ENCODE results near the gene SVEP1.

Gene SVEP1

DNA sequence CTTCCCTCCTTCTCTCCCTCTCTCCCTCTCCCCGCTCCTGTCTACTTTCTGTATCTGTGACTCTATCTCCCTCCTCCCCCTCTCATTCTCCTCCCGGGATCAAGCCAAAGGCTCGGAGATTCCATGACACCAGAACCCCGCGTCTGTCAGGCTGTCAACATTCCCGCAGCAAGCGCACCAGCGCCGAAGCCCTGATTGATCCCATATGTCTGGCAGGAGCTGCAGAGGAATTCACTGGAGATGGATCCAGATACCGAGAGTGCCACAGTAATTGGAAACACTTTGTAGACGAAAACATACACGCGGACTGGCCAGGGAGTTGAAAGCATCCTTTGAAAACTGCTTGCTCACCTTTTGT, 300 bp upstream of the SVEP1 start:
- Histone ChIP-seq H3K27me3 (ENCODE audit: insufficient read depth, low read length) (no peaks in the 10 kb centered on the region), H3K79me2 (ENCODE audit: control insufficient read depth, insufficient read depth, low read length, unreplicated experiment) (peaks cover 35% of the 10 kb centered on the region), H3K27ac (ENCODE audit: low read depth, low read length) (peak overlapping the region; percentile 80), H2AFZ (ENCODE audit: low read length, unreplicated experiment) (peak overlapping the region; percentile 10), H3K36me3 (ENCODE audit: insufficient read depth, low read length) (no peaks in the 10 kb centered on the region), H3K4me1 (ENCODE audit: control insufficient read depth, insufficient read depth, low read length, unreplicated experiment) (peaks cover 46% of the 10 kb centered on the region), H3K4me3 (ENCODE audit: low read depth, low read length) (peak overlapping the region; percentile 96)

DNA sequence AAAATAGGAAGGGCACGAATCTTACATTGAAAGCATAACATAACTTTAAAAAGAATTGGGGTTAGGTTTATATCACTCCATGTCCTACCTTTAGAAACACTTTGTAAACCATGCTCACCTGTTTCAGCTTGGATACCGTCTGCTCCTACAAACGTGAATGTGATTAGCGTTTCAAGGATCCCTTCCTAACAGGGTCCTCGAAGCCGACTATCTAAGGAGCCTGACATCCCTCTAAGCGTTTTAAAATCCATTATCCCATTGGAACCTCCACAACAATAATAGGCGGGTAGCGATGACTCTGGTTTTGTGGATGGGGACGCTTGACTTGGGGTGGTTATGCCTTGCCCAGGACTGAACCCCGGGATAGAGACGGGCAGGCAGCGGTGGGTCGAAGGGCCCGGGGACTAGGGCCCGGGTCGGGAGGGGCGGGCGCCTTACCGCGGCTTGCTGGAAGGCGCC, 937 bp downstream of the SVEP1 start:
- H3K27ac ChIP-seq (ENCODE audit: low read depth, low read length), result peak overlapping the region; percentile 80
- no peaks in the 10 kb centered on the region; the same call in 1 of the 2 replicates for H3K36me3 ChIP-seq (ENCODE audit: insufficient read depth, low read length)
- H2AFZ ChIP-seq (ENCODE audit: low read length, unreplicated experiment), result peak overlapping the region; percentile 85
- peak overlapping the region; percentile 96 for H3K4me3 ChIP-seq (ENCODE audit: low read depth, low read length)
- H3K4me1 ChIP-seq (ENCODE audit: control insufficient read depth, insufficient read depth, low read length, unreplicated experiment), result peaks cover 47% of the 10 kb centered on the region
- no peaks in the 10 kb centered on the region for H3K27me3 ChIP-seq (ENCODE audit: insufficient read depth, low read length)
- H3K79me2 ChIP-seq (ENCODE audit: control insufficient read depth, insufficient read depth, low read length, unreplicated experiment), result peaks cover 35% of the 10 kb centered on the region

DNA sequence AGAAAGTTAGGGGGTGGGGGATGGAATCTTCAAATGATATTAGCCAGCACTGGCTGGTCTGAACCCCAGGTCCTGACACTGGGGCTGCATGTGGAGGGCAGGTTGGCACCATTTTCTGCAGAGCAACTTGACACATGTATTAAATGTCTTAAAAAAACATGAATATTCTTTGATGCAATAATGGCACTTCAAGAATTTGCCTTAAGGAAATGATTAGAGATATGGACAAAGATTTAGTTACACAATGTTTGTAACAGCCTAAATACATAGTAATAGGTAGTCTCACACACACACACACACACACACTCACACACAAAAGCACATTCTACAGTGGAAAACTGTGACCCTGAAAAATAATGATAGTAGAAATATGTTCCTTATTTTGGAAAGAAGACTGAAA, 3.6 kb downstream of the SVEP1 start:
- Histone ChIP-seq H3K27ac (ENCODE audit: low read depth, low read length) (peak overlapping the region; percentile 48), H3K36me3 (ENCODE audit: insufficient read depth, low read length) (no peaks in the 10 kb centered on the region; the same call in 1 of the 2 replicates), H3K27me3 (ENCODE audit: insufficient read depth, low read length) (no peaks in the 10 kb centered on the region), H3K4me1 (ENCODE audit: control insufficient read depth, insufficient read depth, low read length, unreplicated experiment) (peaks cover 25% of the 10 kb centered on the region), H3K79me2 (ENCODE audit: control insufficient read depth, insufficient read depth, low read length, unreplicated experiment) (peaks cover 43% of the 10 kb centered on the region), H3K4me3 (ENCODE audit: low read depth, low read length) (peak overlapping the region; percentile 43), H2AFZ (ENCODE audit: low read length, unreplicated experiment) (no peak overlapping the region)

DNA sequence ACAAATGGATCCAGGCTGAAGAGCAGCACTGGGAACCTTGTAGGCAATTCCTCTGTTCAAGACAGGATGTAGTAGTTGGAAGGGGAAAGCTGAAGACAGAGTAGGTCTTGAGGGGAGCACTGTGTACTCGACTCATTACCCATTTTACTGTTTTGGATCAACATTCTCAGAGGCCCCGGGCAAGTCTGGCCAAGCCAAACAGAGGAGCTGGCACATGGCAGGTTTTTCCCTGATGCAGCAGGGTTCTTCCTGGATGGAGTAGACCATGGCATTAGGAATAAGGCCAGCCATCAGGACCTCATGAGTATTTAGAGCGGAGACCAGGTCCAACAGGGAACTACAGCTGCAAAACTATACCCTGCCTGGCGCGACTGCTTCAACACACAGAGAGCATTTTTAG, 4.4 kb downstream of the SVEP1 start:
- Histone ChIP-seq H3K4me1 (ENCODE audit: control insufficient read depth, insufficient read depth, low read length, unreplicated experiment) (peaks cover 20% of the 10 kb centered on the region), H3K27ac (ENCODE audit: low read depth, low read length) (peak overlapping the region; percentile 48), H2AFZ (ENCODE audit: low read length, unreplicated experiment) (no peak overlapping the region), H3K27me3 (ENCODE audit: insufficient read depth, low read length) (no peaks in the 10 kb centered on the region), H3K36me3 (ENCODE audit: insufficient read depth, low read length) (no peaks in the 10 kb centered on the region; the same call in 1 of the 2 replicates), H3K4me3 (ENCODE audit: low read depth, low read length) (peak overlapping the region; percentile 43), H3K79me2 (ENCODE audit: control insufficient read depth, insufficient read depth, low read length, unreplicated experiment) (peaks cover 43% of the 10 kb centered on the region)

DNA sequence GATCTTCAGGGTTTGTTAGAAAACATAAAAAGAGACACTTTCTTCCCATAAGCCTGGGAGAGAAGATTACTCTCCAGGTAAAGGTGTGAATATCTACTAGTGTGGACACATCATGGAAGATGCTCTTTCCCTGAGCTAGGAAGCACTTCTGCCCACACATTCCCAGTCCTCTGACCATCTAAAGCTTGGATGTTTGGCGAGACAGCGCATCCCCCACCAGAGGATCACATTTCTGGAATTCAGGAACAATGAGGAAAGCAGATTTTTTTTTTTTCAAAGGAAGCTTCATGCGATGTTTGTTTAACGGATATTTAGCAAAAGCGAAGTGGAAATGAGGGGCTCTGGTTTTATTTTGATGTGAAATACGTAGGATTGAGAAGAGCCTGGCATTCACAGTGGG, 6.2 kb downstream of the SVEP1 start:
- H3K27me3 ChIP-seq (ENCODE audit: insufficient read depth, low read length), result no peaks in the 10 kb centered on the region
- H3K36me3 ChIP-seq (ENCODE audit: insufficient read depth, low read length), result no peaks in the 10 kb centered on the region; the same call in 1 of the 2 replicates
- peaks cover 33% of the 10 kb centered on the region for H3K79me2 ChIP-seq (ENCODE audit: control insufficient read depth, insufficient read depth, low read length, unreplicated experiment)
- H3K4me1 ChIP-seq (ENCODE audit: control insufficient read depth, insufficient read depth, low read length, unreplicated experiment), result peaks cover 24% of the 10 kb centered on the region
- no peak overlapping the region for H2AFZ ChIP-seq (ENCODE audit: low read length, unreplicated experiment)
- H3K27ac ChIP-seq (ENCODE audit: low read depth, low read length), result no peak overlapping the region
- H3K4me3 ChIP-seq (ENCODE audit: low read depth, low read length), result no peak overlapping the region

DNA sequence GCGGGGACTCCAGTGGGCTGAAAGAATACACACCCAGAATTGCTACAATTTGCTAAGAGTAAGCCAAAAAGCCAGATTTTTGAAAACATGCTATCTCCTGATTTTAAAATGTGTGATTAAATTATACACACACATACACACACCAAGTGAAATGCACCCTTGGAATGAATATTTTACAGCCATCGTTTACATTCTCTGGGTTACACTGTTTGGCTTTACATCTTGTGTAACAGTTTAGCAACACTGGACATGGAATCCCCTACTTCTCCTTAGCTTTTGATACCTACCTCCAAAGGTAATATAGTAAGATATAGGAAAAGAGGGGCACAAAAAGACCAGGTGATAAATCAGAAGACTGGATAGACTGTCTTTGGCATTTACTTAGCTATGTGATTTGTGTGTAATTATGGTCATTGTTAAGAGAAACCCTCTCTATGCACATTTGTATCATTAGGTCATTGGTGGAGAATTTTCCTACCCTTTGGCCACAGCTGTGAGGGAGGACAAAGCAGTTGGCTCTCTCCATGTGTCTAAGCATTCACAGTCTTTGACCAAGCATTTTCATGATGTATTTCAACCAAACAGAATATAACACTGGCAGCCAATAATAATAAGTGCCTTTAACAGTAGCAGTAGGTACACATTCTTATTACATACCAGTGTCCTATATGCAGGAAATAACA, 7.6 kb downstream of the SVEP1 start:
- H3K27ac ChIP-seq (ENCODE audit: low read depth, low read length), result no peak overlapping the region
- no peak overlapping the region for H2AFZ ChIP-seq (ENCODE audit: low read length, unreplicated experiment)
- H3K4me3 ChIP-seq (ENCODE audit: low read depth, low read length), result no peak overlapping the region
- H3K36me3 ChIP-seq (ENCODE audit: insufficient read depth, low read length), result no peaks in the 10 kb centered on the region; the same call in 1 of the 2 replicates
- peaks cover 20% of the 10 kb centered on the region for H3K79me2 ChIP-seq (ENCODE audit: control insufficient read depth, insufficient read depth, low read length, unreplicated experiment)
- no peaks in the 10 kb centered on the region for H3K27me3 ChIP-seq (ENCODE audit: insufficient read depth, low read length)
- peaks cover 17% of the 10 kb centered on the region for H3K4me1 ChIP-seq (ENCODE audit: control insufficient read depth, insufficient read depth, low read length, unreplicated experiment)

DNA sequence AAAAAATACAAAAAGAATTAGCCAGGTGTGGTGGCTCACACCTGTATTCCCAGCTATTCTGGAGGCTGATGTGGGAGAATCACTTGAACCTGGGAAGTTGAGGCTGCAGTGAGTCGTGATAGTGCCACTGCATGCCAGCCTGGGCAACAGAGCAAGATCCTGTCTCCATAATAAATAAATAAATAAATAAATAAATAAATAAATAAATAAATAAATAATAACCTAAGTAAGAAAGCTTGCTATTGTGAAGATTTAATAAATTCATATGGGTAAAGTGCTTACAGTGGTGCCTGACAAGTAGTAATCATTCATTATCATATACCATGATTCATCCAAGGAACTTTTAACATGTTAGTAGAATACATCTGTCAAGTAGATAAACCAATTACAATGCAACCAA, 13.4 kb downstream of the SVEP1 start:
- H3K79me2 ChIP-seq (ENCODE audit: control insufficient read depth, insufficient read depth, low read length, unreplicated experiment), result no peaks in the 10 kb centered on the region
- H3K4me3 ChIP-seq (ENCODE audit: low read depth, low read length), result no peak overlapping the region
- H2AFZ ChIP-seq (ENCODE audit: low read length, unreplicated experiment), result no peak overlapping the region
- H3K4me1 ChIP-seq (ENCODE audit: control insufficient read depth, insufficient read depth, low read length, unreplicated experiment), result peaks cover 12% of the 10 kb centered on the region
- H3K27me3 ChIP-seq (ENCODE audit: insufficient read depth, low read length), result no peaks in the 10 kb centered on the region
- peaks cover 18% of the 10 kb centered on the region for H3K36me3 ChIP-seq (ENCODE audit: insufficient read depth, low read length)
- H3K27ac ChIP-seq (ENCODE audit: low read depth, low read length), result no peak overlapping the region

DNA sequence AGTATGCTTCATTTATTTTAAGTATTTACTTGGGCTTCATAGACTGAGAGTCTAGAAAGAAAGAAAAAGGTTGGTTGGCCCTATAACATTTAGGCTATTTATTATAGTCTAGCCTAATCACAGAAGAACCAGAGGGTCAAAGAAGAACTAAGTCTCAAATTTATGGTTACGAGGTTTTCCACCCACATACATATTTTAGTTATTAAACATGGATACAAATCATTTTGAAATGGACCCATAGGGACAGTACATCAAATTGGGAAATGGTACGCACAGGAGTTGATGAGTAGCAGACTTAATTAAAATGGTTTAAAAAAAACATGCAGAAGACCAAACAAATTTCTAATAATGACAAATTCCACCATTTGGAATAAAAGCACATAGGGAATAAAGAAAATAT, 17.7 kb downstream of the SVEP1 start:
- Histone ChIP-seq H3K4me1 (ENCODE audit: control insufficient read depth, insufficient read depth, low read length, unreplicated experiment) (peaks cover 20% of the 10 kb centered on the region), H3K27me3 (ENCODE audit: insufficient read depth, low read length) (no peaks in the 10 kb centered on the region), H3K27ac (ENCODE audit: low read depth, low read length) (no peak overlapping the region; the same call in 1 of the 2 replicates), H2AFZ (ENCODE audit: low read length, unreplicated experiment) (no peak overlapping the region), H3K79me2 (ENCODE audit: control insufficient read depth, insufficient read depth, low read length, unreplicated experiment) (peaks cover 4% of the 10 kb centered on the region), H3K36me3 (ENCODE audit: insufficient read depth, low read length) (peaks cover 18% of the 10 kb centered on the region), H3K4me3 (ENCODE audit: low read depth, low read length) (no peak overlapping the region)

DNA sequence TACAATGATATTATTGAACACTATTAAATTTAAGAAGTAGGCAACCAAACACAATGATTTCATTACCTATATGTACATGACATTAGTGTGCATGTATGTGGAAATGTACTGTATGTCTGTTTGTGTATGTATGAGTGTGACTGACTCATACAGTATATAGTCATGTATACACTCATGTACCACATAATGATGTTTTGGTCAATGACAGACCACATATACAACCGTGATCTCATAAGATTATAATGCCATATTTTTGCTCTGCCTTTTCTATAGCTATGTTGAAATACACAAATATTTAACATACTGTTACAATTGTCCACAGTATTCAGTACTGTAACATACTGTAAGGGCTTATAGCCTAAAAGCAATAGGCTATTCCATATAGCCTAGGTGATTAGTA, 19.7 kb downstream of the SVEP1 start:
- peaks cover 4% of the 10 kb centered on the region for H3K79me2 ChIP-seq (ENCODE audit: control insufficient read depth, insufficient read depth, low read length, unreplicated experiment)
- peaks cover 12% of the 10 kb centered on the region for H3K36me3 ChIP-seq (ENCODE audit: insufficient read depth, low read length)

DNA sequence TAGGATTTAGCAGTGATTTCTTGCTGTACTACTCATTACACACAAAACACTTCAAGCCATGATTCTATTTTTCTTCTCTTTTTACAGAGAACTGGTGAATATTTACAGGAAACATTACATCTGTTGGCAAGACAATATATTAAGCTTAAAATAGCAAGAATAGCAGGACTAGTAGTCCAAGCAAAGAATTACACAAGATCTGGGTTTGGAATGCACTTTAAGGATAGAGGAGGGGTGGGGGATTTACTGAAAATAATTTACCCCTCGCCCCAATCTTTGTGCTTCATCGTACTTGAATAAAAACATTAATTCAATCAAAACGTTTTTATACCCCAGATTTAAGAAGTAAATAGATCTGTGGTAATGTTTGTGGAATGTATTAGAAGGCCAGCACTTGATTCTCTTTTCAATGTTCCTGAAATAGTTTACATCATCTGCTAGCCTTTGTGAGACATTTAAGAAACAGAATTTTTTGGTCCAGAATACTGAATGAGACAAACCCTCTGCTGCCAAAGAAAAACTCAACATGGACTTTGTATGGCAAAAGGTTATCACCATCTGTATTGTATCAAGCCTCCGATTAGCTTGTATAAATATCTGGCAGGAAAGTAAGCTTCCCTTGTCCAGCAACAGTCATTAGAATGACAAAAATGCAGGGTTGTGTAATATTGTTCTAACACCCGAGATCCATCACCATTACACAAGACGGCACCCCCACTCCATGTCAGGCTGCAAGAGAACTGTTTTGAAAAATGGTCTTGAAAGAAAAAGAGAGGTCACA, 23.8 kb downstream of the SVEP1 start:
- H2AFZ ChIP-seq (ENCODE audit: low read length, unreplicated experiment), result no peak overlapping the region
- peak overlapping the region; percentile 90 for H3K27ac ChIP-seq (ENCODE audit: low read depth, low read length)
- H3K4me1 ChIP-seq (ENCODE audit: control insufficient read depth, insufficient read depth, low read length, unreplicated experiment), result peaks cover 40% of the 10 kb centered on the region
- peak overlapping the region; percentile 53 for H3K4me3 ChIP-seq (ENCODE audit: low read depth, low read length)
- no peaks in the 10 kb centered on the region for H3K27me3 ChIP-seq (ENCODE audit: insufficient read depth, low read length)
- H3K36me3 ChIP-seq (ENCODE audit: insufficient read depth, low read length), result peaks cover 3% of the 10 kb centered on the region
- peaks cover 26% of the 10 kb centered on the region for H3K79me2 ChIP-seq (ENCODE audit: control insufficient read depth, insufficient read depth, low read length, unreplicated experiment)

More for the DNA sequence above, 19.7 kb downstream of the SVEP1 start:
- Histone ChIP-seq H3K27ac (ENCODE audit: low read depth, low read length) (0 out of 2 replicates have a peak overlapping the region, but pooled peaks have one; percentile 17), H2AFZ (ENCODE audit: low read length, unreplicated experiment) (no peak overlapping the region), H3K27me3 (ENCODE audit: insufficient read depth, low read length) (no peaks in the 10 kb centered on the region), H3K4me3 (ENCODE audit: low read depth, low read length) (no peak overlapping the region), H3K4me1 (ENCODE audit: control insufficient read depth, insufficient read depth, low read length, unreplicated experiment) (peaks cover 38% of the 10 kb centered on the region)
